HG02588 (cell line): Measurements from ENCODE around the gene MYL7.
"Not testable (repeated sequence)": the region's sequence is repeated elsewhere in the genome, so short reads cannot be mapped to it uniquely, and the experiment has no call there.

Source experiments
- ATAC-seq: cut with Tn5 transposase; IDR thresholded peaks from one replicate; pipeline ENCODE4 v1.9.1; 2021; ENCODE audit warnings: mild to moderate bottlenecking, moderate library complexity; ENCODE audit not compliant: unreplicated experiment

The MYL7 gene

DNA sequence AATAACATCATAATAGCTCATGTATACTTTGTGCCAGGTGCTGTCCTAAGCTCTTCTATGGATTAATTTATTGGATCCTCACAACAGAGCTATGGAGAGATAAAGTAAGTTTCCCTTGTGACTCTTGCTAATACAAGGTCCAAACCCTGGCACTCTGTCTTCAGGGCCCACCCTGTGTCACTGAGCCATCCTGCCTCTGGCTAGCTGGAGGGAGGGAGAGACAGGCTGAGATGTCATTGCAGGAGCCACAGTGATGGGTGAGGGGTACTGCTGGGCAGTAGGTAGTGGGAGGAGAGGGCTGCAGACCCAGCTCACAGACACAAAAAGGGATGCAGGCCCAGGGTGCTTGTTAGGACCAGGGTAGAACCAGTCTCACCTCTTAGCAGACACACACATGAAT is 31.2 kb upstream of the MYL7 start:
- no peak for ATAC-seq

DNA sequence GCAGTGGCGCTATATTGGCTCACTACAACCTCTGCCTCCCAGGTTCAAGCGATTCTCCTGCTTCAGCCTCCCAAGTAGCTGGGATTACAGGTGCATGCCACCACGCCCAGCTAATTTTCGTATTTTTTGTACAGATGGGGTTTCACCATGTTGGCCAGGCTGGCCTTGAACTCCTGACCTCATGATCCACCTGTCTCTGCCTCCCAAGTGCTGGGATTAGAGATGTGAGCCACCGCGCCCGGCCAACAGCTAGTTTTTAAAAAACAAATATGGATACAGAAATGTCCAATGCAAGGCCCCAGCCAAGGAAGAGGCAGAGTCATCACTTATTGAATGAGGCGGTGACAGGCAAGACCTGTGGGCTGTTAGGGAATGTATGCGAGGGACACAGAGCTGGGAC is 30.8 kb upstream of the MYL7 start:
- not testable (repeated sequence) for ATAC-seq

DNA sequence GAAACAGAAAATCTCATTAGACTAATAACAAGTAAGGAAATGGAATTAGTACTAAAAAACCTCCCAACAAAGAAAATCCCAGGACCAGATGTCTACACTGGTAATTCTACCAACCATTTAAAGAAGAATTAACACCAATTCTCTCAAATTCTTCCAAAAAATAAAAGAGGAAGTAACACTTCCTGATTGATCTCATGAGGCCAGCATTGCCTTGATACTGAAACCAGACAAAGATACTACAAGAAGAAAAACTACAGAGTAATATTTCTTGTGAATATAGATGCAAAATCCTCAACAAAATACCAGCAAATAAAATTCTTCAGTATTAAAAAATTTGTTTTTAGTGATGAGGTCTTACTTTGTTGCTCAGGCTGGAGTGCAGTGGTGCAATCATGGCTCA is 26.8 kb upstream of the MYL7 start:
- no peak for ATAC-seq

DNA sequence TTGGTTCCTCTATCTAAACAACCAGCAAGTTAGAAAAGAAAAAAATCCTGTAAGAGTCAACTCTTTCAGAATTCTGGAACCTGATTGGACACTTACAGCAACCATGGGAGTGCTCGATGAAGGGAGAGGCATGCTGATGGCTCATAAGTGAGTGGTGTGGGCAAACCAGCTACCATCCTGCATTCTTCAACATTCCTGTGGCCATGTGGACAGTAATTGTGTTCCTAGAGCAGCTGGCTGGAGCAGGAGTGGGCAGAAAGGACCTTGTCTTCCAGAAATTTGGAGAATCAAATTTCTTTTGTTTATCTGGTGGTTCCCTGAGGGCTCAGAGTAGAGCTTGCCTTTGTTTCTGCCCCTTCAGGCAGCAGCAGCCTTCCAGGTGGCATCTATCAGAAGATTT is 22.5 kb upstream of the MYL7 start:
- no peak for ATAC-seq

DNA sequence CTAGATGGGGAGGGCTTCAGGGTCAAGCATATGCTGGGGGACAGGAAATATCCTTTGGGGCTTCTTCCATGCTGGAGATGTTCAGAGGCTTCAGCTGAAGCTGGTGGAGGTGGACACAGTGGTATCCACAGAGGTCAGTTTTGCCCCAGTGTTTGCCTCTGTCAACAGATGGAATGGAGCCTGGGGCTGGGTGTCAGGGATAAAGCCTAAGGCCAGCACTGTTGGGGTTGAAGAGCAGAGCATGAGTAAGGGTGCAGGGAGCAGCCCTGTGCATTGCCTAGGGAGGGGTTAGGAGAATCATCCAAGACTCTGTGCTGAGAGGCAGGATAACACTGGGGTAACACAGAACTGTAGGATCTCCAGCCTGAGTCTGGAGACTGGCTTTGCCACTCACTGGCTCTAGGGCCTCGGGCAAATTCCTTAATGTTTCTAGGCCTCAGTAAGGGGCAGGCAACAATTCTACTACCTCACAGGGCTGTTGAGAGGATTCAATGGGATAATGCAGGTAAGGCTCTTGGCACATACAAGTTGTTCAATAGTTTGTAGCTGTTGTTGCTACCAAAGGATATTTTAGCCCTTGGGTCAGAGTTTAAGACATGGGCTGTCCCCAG is 21.8 kb upstream of the MYL7 start:
- no peak for ATAC-seq

DNA sequence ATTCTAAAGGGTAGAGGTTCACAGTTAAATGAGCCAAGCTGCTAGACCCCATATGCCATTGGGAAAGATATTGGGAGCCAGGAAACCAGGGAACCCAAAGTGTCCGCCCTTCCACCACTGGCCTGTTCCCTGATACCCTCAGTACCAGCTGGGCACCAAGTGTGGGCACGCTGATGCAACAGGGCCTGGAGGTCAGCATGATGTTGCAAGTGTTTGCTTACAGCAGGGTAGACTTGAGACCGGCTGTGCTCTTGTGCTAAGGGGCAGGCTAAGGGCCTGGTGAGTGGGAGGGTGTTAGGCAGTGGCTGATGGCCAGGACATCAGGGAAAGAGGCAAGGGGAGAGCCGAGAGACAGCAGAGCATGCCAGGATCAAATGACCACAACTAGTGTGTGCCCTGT is 21.0 kb upstream of the MYL7 start:
- no peak for ATAC-seq

DNA sequence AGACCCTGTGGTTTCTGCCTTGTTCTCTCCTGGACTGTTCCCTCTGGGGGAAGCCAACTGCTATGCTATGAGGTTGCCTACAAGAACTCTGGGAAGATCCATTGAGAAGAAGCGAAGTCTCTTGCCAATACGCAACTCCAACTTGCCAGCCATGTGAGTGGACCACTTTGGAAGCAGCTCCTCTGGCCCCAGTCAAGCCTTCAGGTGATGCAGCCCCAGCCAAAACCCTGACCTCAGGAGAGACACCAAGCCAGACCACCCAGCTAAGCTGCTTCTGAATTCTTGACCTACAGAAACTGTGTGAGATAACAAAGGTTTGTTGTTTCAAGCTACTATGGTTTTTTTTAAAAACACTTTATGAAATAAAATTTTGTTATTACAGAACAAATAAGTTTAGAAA is 20.2 kb upstream of the MYL7 start:
- no peak for ATAC-seq

DNA sequence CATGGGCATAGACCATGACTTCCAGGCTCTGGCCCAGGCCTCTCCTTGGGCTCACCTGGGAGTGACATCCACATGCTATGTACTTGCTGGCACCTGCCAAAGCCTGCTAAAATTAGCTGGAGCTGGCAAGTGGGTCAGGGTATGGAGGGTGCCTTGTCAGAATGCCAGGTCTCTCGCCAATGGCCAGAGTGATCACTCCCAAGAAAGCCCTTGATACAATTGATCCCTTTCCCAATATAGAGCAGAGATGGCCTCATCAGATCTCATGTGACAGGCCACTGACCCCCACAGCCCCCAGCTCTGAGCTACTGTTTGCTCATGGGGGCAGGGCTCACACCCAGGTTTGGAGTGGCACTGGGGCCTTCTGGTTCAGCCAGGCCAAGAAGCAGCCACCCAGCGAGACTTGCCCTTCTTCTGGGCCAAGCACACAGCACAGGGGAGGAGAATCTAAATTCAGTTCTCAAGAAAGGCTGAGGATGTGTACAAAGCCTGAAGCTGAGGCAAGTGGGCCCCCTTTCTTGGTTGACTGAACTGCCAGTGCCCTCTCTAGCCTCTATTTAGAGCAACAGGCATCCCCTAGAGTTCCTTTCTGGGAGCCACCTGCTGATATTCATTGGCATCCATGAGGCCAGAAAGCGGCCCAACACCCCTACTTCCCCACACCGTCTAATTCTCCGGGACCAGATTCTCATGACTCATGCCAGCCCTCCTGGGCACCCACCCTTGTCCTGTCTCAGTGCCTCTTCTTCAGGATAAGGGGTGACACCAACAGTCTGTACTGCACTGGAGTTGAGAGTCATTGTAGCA is 18.9 kb upstream of the MYL7 start:
- no peak for ATAC-seq

DNA sequence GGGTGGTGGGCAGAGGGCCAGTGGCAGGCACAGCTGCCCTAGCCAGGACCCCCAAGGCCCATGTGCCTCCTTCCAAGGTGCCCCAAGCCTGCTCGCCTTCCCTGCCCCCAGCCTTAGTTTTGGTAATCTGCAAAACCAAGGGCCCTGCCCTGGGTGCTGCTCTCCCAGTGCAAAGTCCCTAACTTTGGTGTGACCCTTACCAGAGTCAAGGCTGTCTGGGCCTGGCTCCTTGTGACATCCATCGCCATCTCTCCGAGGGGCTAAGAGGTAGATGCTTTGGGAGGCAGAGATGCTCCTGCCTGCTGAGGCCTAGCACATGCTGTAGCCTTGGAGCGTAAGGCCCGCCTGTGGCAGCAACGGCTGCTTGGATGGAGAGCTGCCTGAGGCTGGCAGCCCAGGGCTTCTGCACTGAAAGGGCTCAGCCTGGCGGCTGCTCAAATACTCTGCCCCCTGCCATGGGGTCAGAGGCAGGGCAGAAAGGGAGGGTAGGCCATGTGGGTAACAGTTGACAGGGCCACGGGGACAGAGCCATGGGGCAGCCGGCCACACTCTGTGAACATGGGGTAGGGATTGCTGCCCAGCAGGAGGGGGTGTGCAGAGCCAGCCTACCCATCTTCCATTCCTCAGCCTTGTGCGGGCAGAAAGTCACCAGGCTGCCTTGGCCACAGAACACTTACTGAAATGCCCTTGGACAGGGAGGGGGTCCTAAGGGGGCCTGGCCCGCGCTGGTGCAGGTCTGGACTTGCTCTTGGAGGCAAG is 17.9 kb upstream of the MYL7 start:
- ATAC-seq, result no peak

DNA sequence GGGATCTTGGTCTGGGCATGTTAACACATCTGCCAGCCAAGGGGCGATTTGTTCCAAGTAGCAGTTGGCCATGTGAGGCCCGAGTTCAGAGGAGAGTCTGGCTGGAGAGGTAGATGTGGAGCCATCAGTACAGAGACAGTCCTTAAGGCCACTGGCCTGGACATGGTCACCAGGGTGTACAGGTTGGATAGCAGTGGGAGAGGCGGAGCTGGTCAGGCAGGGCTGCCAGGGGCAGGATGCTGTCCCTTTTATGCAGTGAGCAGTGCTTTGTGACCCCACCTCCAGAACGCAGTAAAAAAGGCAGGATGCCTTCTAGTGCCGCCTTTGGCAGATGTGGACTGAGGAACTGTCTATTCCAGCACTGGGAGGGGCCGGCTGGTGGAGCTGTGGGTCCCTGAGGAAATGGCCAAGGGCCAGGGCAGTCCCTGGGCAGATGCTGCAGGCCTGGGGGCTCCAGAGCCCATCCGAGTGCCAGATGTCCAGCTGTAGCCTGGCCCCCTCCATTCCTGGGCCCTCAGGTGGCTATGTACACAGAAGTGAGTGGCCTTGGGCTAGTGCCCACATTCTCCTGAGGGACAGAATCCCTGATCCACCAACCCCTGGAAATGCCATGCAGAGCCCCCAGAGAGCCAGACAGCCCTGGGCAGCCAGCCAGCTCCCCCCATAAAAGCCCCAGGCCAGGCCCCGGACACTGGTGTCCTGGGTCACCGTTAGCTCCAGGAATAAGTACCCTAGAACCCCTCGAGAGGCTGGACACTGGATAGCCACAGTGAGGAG is 17.2 kb upstream of the MYL7 start:
- ATAC-seq, result no peak

DNA sequence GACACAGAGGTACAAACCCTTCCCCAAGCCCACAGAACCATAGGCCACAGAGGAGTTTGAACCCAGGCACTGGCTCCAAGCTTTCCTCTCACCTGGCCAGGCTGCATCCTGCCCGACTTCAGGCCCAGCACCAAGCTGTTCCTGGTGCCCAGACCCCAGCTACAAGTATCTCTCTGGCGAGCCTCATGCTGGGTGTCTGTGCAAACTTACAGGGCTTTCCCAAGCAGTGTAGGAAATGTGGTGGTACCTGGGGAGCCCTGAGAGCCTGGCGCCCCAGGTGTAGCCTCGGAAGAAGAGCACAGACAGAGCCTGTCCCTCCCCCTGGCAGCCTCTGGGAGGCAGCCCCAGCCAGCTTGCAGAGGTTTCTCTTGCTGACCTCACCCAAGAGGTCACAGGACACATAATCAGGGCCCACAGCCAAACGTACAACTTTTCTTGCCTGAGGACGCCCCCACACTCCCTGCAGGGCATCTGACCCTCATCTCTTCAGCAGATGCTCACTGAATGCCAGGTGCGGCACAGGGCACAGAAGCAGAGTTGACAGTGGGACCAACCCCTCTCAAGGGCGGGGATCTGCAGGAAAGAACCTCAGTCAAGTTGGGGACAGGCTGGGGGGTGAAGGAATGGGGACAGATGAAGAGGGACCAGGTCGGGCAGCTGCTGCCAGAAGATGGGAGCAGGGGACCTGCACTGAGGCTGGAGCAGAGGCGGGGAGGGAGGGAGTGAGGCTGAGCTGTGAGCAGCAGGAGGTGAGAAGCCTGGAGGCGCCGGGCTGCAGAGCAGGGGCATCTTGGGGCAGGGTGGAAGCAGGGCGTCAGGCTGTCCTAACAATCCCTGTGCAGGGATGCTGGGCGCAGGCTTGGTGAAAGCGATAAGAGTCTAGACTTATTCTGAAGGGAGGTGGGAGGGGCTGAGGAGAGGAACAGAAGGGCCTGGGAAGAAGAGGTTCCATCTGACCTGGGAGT is 16.3 kb upstream of the MYL7 start:
- no peak for ATAC-seq

DNA sequence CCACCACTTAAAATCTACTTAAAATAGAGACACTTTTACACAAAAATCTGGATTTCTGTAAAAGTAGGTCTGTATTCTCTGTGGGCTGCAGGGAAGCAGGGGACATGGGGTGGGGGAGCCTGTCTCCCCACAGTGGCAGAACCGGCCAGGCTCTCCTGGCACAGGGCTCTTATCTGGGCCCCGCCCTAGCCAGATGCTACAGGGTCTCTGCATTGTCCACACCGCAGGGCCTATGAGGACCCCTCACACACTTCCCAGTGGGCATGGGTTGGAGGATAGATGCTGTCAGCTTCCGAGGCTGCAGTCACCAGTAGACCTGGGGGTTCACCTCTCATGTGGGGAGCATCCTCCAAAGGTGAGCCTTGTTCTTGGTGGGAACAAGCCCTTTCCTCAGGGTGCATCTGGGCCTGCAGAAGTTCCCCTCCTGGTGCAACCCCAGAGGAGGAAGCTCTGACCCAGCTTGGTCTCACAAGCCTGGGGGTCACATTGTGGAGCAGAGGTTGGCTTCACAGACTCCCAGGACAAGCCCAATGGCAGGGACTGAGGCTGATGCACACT is 15.4 kb upstream of the MYL7 start:
- ATAC-seq, result no peak

DNA sequence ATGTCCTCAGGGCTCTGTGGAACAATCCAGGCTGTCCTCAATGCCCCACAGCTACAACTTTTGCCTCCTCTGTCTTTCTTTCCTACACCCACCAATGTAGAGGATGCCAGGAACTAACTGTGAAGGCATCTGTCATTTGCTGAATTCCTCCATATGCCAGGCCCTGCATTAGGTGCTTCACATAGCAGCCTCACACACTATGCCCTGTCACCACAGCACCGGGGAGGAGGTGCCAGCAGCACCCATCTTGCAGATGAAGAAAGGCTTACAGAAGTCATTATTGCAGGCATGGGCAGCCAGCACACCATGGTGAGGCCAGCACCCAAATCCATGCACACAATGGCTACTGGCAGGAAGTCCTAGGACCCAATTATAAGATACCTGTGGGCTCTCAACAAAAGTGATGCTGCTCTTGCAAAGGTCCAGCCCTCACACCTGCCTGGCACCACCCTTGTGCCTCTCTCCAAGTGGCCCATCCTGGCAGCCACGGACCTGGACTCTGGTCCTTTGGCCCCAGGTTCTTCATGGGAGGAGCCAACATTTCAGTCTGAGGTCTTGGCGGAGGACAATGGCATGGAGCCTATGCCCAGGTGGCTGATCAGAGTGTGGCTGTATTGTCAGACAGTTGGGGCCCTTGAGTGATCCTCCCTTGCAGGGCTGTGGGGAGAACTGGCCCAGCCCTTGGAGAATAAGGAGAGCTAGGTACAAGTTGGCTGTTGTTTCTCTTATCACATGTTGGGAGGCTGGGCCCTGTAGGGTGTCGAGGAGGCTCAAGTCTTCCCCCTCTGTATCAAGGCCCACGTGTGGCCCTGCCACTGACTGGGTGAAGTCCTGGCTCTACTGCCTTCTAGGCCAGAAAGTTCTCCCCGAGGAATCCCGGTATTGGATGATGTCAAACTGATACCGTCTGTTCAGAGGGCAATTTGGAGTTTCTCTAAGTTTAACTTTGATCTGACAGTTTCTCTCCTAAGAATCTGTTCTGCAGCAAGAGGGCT is 14.4 kb upstream of the MYL7 start:
- ATAC-seq, result no peak

DNA sequence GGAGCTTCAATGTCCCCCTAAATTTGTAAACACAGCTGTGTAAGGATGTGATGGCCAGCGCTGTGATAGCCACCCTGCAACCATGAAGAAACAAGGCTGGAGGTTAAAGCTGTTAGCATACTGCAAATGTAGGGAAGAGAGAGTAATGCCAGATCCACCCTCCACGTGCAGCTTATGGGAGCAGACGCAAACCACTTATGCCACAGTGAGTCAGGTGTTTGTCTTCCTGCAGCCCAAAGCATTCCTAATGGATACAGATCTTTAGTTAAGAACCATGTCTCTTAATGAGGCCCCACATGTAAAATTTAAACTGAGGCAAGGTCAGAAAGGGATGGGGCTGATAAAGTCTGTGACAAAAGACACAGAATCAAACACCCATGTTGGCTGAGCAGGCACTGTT is 13.6 kb upstream of the MYL7 start:
- ATAC-seq, result no peak

DNA sequence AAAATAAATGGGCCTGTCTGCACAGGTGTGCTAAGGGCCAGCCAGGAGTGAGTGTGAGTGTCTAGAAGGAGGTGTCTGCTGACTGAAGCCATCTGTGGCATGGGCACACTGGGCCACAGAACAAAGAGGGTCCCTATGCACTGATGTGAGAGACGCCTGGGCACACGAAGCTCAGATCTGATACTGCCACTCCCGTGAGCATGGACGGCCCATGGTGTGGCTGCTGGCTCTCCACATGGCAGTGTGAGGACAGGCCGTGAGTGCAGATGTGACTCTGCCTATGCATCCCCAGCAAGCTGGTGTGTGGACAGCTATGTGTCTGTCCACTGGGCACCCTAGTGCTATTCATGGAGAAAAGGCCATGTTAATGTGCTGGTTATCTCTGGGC is 12.8 kb upstream of the MYL7 start:
- ATAC-seq, result no peak

DNA sequence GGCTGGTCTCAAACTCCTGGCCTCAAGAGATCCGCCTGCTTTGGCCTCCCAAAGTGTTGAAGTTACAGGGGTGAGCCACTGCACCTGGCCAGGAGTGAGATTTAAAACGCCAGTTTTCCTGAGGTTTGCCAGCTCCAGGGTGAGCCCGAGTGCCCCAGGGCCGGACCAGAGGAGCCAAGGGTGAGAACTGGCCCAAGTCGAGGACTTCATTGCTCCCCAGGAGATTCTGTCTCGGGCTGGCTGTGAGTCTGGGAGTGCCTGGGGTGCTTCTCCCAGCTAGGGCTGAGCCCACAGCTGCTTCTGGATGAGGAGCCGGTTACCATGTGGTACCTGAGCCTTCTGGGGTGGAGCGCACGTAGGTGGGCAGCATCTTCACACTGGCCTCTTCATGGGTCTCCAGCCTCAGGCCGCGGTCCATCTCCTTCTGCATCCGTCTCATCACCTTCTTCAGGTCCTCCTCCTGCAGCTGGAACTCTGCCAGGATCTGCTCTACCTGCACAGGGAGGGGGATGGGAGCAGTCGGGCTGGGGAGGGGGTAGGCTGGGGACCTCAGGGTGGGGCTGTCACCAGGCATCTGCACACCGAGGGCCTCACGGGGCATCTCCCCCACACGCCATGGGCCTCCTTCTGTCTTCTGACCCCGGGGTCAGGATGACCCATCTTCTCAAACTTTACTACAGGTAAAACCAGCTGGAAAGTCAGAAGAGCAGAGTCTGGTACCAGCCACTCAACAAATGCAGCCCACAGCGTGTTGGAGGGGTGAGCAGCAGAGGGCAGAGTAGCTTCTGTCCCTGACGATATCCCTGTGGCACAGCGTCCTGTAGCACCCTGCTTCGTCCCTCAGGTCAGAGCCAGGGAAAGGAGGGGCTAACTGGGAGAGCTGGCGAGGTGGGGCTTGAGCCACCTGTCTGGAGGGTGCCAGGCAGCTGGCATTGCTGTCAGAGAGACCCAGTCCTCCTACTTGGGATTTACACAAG is 12.1 kb upstream of the MYL7 start:
- no peak for ATAC-seq

DNA sequence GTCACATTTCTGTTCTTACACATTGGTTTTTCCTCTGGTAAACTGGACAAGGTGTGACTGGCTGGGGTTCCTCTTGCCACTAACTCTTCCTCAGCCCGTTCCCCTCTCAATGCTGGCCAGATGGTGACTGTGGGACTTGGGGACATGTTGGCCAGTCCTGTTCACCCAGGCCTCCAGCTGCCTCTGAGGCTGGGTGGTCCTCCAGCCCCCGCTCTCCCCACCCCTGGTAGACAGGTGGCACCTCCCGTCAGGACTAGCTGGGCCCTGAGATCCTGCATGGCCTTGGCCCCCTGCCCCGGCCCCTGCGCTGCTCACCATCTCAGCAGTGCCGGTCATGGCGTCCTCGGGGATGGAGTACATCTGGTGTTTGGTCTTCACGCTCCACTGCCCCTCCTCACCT is 10.8 kb upstream of the MYL7 start:
- no peak for ATAC-seq
